ENCODE data around the gene ZNF320.
"Not testable (repeated sequence)": the region's sequence is repeated elsewhere in the genome, so short reads cannot be mapped to it uniquely, and the experiment has no call there.

Gene ZNF320

DNA sequence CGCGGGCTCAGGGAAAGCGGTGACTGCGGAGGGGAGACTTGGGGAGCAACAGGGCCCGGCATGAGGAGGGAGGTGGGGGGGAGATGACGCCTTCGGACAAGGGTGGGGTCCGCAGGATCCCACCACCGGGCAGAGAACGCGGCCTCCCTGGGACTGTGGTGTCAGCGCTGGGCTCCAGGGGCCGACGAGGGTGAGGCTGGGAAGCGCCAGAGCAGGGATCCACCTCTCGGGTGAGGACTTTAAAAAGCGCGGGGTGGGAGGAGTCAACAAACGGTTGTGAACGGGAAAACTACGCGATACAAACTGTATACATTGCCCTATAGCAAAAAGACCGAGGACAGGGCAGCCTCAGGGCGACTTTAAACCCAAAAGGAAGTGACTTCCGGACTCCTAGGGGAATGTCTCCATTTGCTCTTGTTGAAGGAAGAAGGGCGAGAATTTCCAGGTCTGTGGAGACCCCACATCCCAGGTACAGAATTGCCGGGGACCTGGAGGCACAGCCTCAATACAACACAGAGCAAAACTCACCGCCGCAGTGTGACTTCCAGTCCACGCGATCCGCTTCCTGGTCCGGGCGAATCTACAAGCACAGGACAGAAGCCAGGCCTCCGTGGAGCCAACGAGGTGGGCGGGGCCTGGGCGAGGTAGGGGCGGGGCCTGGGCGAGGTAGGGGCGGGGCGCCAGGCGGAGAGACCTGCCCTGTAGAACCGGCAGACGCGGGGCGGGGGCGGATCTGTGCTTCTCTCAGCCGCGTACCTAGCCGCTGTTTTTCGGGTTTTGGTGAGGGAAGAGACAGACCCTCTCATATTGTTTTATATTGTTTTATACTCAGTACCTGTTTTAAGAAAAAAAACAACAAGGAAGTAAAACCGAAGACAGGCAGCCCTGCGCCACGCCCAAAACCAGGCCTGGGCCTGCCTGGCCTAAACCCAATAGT, 25.7 kb upstream of the ZNF320 start, which contains the start of gene ZNF888:
Gene ZNF888 (minus strand): TSS at position 588 of the 937 bp plus-strand sequence. CDS start 5,555 bp downstream, outside the sequence.
- peak; percentile 72 for DNase-seq (ENCODE audit: low read depth)

DNA sequence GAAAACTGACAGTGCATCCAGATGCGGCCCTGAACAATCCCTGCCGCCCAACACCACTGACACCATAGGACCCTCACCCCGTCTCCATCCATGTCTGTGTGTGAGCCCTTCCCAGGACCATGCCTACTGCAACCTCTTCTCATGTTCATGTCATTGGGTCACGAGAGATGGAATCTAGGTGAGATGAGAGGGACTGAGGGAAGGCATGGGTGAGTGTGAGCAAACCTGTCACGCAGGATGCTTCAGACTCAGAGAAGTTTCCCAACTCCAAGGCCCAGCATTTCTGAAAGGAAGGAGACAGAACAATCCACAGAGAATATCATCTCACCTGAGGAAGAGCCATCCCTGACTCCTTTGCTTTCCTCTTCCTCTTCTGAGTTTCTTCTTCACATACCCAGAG, 20.1 kb upstream of the ZNF320 start:
- DNase-seq (ENCODE audit: low read depth) = no peak

DNA sequence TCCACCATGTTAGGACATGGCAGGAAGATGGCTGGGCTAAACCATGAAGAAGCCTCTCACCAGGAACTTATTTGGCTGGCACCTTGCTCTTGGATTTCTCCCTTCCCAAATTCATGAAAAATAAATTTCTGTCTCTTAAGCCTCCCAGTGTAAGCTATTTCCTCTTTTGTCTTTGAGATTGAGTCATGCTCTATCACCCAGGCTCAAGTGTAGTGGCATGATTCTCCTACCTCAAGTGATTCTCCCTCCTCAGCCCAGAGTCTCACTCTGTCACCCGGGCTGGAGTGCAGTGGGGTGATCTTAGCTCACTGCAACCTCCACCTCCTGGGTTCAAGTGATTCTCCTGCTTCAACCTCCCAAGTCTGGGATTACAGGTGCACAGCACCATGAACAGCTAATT, 13.2 kb upstream of the ZNF320 start:
- no peak for DNase-seq (ENCODE audit: low read depth)

DNA sequence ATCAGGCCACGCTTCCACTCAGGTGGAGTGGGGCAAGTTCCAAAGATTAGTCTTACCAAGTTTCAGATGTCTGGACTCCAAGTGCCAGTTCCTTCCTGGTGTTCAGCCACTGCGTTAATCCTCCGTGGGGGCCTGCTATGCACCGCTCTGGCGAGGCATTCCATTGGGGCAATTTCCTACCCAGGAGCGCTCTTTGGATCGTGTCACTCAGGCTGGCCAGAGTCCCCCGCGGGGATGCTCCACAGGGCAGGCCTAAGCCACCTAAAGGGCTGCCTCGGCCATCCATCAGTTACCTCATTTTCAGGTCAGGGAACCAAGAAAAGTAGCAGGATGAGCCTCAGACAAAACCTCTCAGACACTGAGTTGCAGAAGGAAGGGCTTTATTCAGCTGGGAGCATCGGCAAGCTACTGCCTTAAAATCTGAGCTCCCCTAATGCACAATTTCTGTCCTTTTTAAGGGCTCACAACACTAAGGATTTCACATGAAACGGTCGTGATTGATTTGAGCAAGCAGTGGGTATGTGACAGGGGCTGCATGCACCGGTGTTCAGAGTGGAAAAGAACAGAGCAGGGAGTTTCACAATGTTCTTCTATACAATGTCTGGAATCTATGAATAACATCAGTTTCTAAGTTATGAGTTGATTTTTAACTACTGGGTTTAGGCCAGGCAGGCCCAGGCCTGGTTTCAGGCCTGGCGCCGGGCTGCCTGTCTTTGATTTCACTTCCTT, 6.8 kb upstream of the ZNF320 start:
- not testable (repeated sequence) for DNase-seq (ENCODE audit: low read depth)

DNA sequence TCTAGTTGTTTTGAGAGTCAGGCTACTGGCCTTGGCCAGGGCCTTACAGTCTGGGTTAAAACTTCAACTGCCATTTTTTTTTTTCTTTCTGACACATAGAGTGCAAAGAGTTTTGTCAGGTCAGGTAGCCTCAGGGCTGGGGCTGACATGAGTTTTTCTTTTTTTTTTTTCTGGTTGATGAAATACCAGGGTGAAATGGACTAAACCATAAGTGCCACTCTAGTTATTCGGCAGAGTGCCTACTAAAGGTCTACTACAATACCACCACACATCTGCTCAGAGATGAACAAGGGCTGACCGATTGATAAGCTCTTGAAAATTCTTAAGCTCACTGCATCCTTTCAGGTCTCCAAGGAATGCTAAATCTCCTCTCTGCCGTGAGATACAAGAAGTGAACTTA, 4.4 kb upstream of the ZNF320 start:
- no peak for DNase-seq (ENCODE audit: low read depth)

GRCh38 chr19:52898596-52898995, 1.2 kb upstream of the ZNF320 start:
- not testable (repeated sequence) for DNase-seq (ENCODE audit: low read depth)

GRCh38 chr19:52898101-52898500, 666 bp upstream of the ZNF320 start:
- DNase-seq (ENCODE audit: low read depth) = no peak

GRCh38 chr19:52896431-52897137, 851 bp downstream of the ZNF320 start:
- no peak for DNase-seq (ENCODE audit: low read depth)

DNA sequence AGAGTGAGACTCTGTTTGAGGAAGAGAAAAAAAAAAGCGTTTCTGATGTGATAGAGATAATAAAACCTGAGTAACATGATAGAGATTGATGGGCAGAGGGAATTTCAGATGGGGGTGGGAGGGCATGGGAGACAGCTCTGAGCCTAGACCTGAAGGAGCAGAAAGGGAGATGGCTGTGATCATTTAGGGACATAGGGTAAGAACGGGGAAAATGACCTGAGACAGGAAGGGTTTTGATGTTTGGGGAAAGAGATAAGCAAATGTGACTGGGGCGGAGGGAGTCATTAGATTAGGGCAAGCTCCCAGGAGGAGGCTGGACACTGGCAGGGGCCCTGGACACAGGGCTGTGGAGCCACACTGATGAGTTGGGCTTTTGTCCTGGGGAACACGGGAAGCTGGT, 6.1 kb downstream of the ZNF320 start:
- DNase-seq (ENCODE audit: low read depth) = no peak

- DNase-seq (ENCODE audit: low read depth) = no peak
Observed at GRCh38 chr19:52889931-52890330, 7.5 kb downstream of the ZNF320 start.

DNA sequence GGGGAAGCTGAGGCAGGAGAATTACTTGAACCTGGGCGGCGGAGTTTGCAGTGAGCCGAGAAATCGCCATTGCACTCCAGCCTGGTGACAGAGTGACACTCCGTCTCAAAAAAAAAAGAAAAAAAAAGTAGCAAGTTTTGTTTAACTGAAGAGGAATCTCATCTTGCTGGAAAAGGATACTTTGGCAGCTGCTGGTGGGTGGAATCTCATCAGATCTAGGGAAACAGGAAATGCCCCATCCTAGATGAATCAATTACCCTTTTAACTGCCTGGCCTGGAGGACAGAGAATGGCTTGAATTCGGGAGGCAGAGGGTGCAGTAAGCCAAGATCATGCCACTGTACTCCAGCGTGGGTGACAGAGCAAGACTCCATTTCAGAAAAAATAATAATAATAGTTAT, 8.4 kb downstream of the ZNF320 start:
- no peak for DNase-seq (ENCODE audit: low read depth)

- DNase-seq (ENCODE audit: low read depth) = no peak
Observed at GRCh38 chr19:52880895-52881389, 16.5 kb downstream of the ZNF320 start.

GRCh38 chr19:52872996-52873395, 24.4 kb downstream of the ZNF320 start:
- not testable (repeated sequence) for DNase-seq (ENCODE audit: low read depth)

GRCh38 chr19:52871466-52871865, 26.0 kb downstream of the ZNF320 start:
- DNase-seq (ENCODE audit: low read depth) = no peak

- not testable (repeated sequence) for DNase-seq (ENCODE audit: low read depth)
Observed at GRCh38 chr19:52868031-52868430, 29.4 kb downstream of the ZNF320 start.

GRCh38 chr19:52857378-52858191, 39.9 kb downstream of the ZNF320 start, which contains the start of gene ZNF468:
Gene ZNF468, minus strand, starts transcription at chr19:52857619. Its CDS starts 3,347 bp downstream, at chr19:52854272.
- DNase-seq (ENCODE audit: low read depth) = peak; percentile 34

- DNase-seq (ENCODE audit: low read depth) = not testable (repeated sequence)
Observed at GRCh38 chr19:52856540-52857377, 40.7 kb downstream of the ZNF320 start.
